Daoy (cell line): Measurements from ENCODE around the gene EBNA1BP2. TPM values are rescaled to one million over a fixed set of nuclear protein-coding genes. Genes with fewer than 3 reads are reported as not detected.
"Not testable (repeated sequence)": the region's sequence is repeated elsewhere in the genome, so short reads cannot be mapped to it uniquely, and the experiment has no call there.

Source experiments
- DNase-seq: peaks from one replicate; pipeline ENCODE4 v3.0.0-alpha.2; 2015; ENCODE audit warnings: low read depth
- total RNA-seq: library from RNA; depleted of rRNA; stranded (reverse); fragments of >200 nt; shearing (Covaris generic); gene quantifications from 2 replicates; pipeline ENCODE4 v1.2.3, GENCODE V29; 2014; rRNA removed

EBNA1BP2 gene
- total RNA-seq, 1 experiment from 2014 or later = 464 TPM

DNA sequence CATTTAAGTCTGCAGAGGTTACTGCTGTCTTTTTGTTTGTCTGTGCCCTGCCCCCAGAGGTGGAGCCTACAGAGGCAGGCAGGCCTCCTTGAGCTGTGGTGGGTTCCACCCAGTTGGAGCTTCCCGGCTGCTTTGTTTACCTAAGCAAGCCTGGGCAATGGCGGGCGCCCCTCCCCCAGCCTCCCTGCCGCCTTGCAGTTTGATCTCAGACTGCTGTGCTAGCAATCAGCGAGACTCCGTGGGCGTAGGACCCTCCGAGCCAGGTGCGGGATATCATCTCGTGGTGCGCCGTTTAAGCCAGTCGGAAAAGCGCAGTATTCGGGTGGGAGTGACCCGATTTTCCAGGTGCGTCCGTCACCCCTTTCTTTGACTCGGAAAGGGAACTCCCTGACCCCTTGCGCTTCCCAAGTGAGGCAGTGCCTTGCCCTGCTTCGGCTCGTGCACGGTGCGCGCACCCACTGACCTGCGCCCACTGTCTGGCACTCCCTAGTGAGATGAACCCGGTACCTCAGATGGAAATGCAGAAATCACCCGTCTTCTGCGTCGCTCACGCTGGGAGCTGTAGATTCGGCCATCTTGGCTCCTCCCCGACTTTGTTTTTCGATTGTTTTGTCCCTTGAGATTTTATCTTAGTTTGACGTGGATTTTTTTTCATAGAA lies 52.0 kb downstream of the EBNA1BP2 start:
- not testable (repeated sequence) for DNase-seq

Other genes with a start within 250 kb of the EBNA1BP2 start
- gene SLC2A1, start 213.4 kb downstream of the EBNA1BP2 start, total RNA-seq = 193 and 305 TPM in 2 replicates
- gene CFAP57, start within 50 bp of the EBNA1BP2 start, total RNA-seq = 0.51 TPM in 1 of 2 replicates, not detected in the other
- gene TMEM125, start 97.7 kb upstream of the EBNA1BP2 start, total RNA-seq = not detected in 2 replicates
- gene C1orf210, start 113.3 kb upstream of the EBNA1BP2 start, total RNA-seq = not detected in 2 replicates
- 37.1 and 50.3 TPM in 2 replicates for gene TIE1, start 128.7 kb upstream of the EBNA1BP2 start, total RNA-seq
- 0.06 and 0.11 TPM in 2 replicates for gene MPL, start 165.5 kb upstream of the EBNA1BP2 start, total RNA-seq
- 331 and 356 TPM in 2 replicates for gene CDC20, start 186.7 kb upstream of the EBNA1BP2 start, total RNA-seq
- 42.6 and 59.0 TPM in 2 replicates for gene ELOVL1, start 195.7 kb upstream of the EBNA1BP2 start, total RNA-seq
- gene MED8, start 217.5 kb upstream of the EBNA1BP2 start, total RNA-seq = 95.8 and 101 TPM in 2 replicates
- gene SZT2, start 217.6 kb upstream of the EBNA1BP2 start, total RNA-seq = 10.6 and 16.7 TPM in 2 replicates